Measurements from ENCODE around the gene PLCH1. TPM values are rescaled to one million over a fixed set of nuclear protein-coding genes. Genes with fewer than 3 reads are reported as not detected.

The PLCH1 gene
- total and polyA plus RNA-seq, 12 donors, result under 0.01 to 0.28 (median 0.10) TPM; not detected in 2

- TF ChIP-seq CTCF (IDR thresholded peaks at IDR 0.05) (no peak), POLR2A (IDR thresholded peaks at IDR 0.05) (no peak)
- Histone ChIP-seq H3K27ac (no peak overlapping the region), H3K27me3 (no peaks in the 10 kb centered on the region), H3K4me1 (replicated peaks in 1 of 2) (no peaks in the 10 kb centered on the region), H3K9me3 (replicated peaks in 1 of 3) (no peaks in the 10 kb centered on the region), H3K36me3 (replicated peaks in 1 of 2) (no peaks in the 10 kb centered on the region), H3K4me3 (no peak overlapping the region)
- intact Hi-C loops (cut with DNase I), result no loop called here
- DNase-seq, result no peak
Observed at GRCh38 chr3:155368786-155369185, 376.1 kb downstream of the PLCH1 start.

GRCh38 chr3:155367506-155367905 lies 377.4 kb downstream of the PLCH1 start:
- TF ChIP-seq CTCF (IDR thresholded peaks at IDR 0.05) (no peak), POLR2A (IDR thresholded peaks at IDR 0.05) (no peak)
- H3K4me1 ChIP-seq (replicated peaks in 1 of 2), result no peaks in the 10 kb centered on the region
- no peak overlapping the region for H3K4me3 ChIP-seq
- DNase-seq, result no peak
- H3K27ac ChIP-seq, result no peak overlapping the region
- H3K9me3 ChIP-seq (replicated peaks in 1 of 3), result no peaks in the 10 kb centered on the region
- H3K27me3 ChIP-seq, result no peaks in the 10 kb centered on the region
- intact Hi-C loops (cut with DNase I), result no loop called here
- H3K36me3 ChIP-seq (replicated peaks in 1 of 2), result no peaks in the 10 kb centered on the region

GRCh38 chr3:155365178-155365783 lies 379.6 kb downstream of the PLCH1 start:
- no peaks in the 10 kb centered on the region for H3K4me1 ChIP-seq (replicated peaks in 1 of 2)
- no peak for TF ChIP-seq CTCF (IDR thresholded peaks at IDR 0.05)
- TF ChIP-seq POLR2A (IDR thresholded peaks at IDR 0.05), result no peak
- H3K4me3 ChIP-seq, result no peak overlapping the region
- H3K27me3 ChIP-seq, result no peaks in the 10 kb centered on the region
- H3K27ac ChIP-seq, result no peak overlapping the region
- WGBS, 4 donors, result 90 to 100% (median 93%) methylated on average over 1 of the region's 1 CpG
- intact Hi-C loops (cut with DNase I), result no loop called here
- DNase-seq, result no peak
- H3K9me3 ChIP-seq (replicated peaks in 1 of 3), result no peaks in the 10 kb centered on the region
- no peaks in the 10 kb centered on the region for H3K36me3 ChIP-seq (replicated peaks in 1 of 2)

GRCh38 chr3:155364492-155364891 lies 380.4 kb downstream of the PLCH1 start:
- DNase-seq, result no peak
- intact Hi-C loops (cut with DNase I), result no loop called here
- WGBS, 4 donors, result 71 to 77% (median 76%) methylated on average over 2 of the region's 2 CpGs
- no peak for TF ChIP-seq POLR2A (IDR thresholded peaks at IDR 0.05)
- TF ChIP-seq CTCF (IDR thresholded peaks at IDR 0.05), result no peak
- H3K27ac ChIP-seq, result no peak overlapping the region
- H3K9me3 ChIP-seq (replicated peaks in 1 of 3), result no peaks in the 10 kb centered on the region
- no peak overlapping the region for H3K4me3 ChIP-seq
- no peaks in the 10 kb centered on the region for H3K4me1 ChIP-seq (replicated peaks in 1 of 2)
- no peaks in the 10 kb centered on the region for H3K27me3 ChIP-seq
- H3K36me3 ChIP-seq (replicated peaks in 1 of 2), result no peaks in the 10 kb centered on the region

Measured in adrenal gland (tissue), 12 donors.